Mucosa of rectum (tissue), 2 donors: Measurements from ENCODE around the gene ELOVL2.

Source experiments
- H3K27ac ChIP-seq, 2 donors: one replicate each; pipeline ENCODE4 v1.7.0; 2013; ENCODE audit warnings: inconsistent platforms in 2 of 2, low read depth in 2 of 2, low read length in 2 of 2
- H3K27me3 ChIP-seq, 2 donors: one replicate each; pipeline ENCODE4 v1.7.0; 2013; ENCODE audit warnings: low read length in 2 of 2; ENCODE audit not compliant: control insufficient read depth in 2 of 2, insufficient read depth in 2 of 2
- H3K36me3 ChIP-seq, 2 donors: one replicate each; pipeline ENCODE4 v1.7.0; 2013; ENCODE audit warnings: low read length in 2 of 2; ENCODE audit not compliant: control insufficient read depth in 2 of 2, insufficient read depth in 2 of 2
- H3K4me1 ChIP-seq, 2 donors: one replicate each; pipeline ENCODE4 v1.7.0; 2013; ENCODE audit warnings: low read length in 2 of 2, mild to moderate bottlenecking in 1 of 2; ENCODE audit not compliant: control insufficient read depth in 2 of 2, insufficient read depth in 2 of 2
- H3K4me3 ChIP-seq, 2 donors: one replicate each; pipeline ENCODE4 v1.7.0; 2013; ENCODE audit warnings: low read length in 2 of 2
- H3K9ac ChIP-seq, 2 donors: one replicate each; pipeline ENCODE4 v1.7.0; 2013; ENCODE audit warnings: low read length in 2 of 2, low read depth in 1 of 2, mild to moderate bottlenecking in 1 of 2
- H3K9me3 ChIP-seq, 2 donors: one replicate each; pipeline ENCODE4 v1.7.0; 2013; ENCODE audit warnings: low read length in 2 of 2; ENCODE audit not compliant: control insufficient read depth in 2 of 2
- donor health status: healthy.
- donor health status: Normal muscosa, but diverticular disease.

The ELOVL2 gene

DNA sequence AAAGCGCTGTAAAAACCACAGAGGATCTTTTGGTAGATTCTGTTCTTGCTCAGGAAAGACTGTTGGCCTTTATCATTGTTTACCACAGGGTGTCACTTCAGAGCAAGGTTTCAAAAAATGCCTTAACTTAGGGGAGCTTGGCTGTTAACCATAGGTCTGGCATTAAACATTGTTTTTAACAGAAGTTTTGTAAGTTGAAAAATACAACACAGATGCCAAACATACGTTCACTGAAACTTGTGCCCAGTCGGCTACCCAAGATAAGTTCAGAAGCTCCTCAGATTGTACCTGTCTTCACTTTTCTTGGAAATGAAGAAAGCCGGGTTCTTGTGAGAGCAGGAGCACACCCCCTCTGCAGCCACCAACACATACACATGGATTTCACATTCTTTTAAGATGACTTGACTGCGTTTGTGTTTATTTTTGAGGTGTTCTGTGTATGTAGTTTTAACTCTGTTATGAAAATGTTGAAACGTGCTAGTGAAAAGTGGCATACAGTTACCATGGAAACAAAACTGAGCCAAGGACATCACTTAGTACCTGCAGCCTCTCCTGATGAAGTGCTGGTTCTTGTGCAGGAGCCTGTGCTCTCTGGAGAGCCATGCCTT lies 92.3 kb downstream of the ELOVL2 start:
- Histone ChIP-seq H3K9me3 (no peaks in the 10 kb centered on the region), H3K36me3 (no peaks in the 10 kb centered on the region), H3K4me1 (no peaks in the 10 kb centered on the region), H3K27me3 (peaks cover 0 to 3% of the 10 kb centered on the region in 2 donors), H3K9ac (no peak overlapping the region), H3K27ac (no peak overlapping the region), H3K4me3 (no peak overlapping the region)

GRCh38 chr6:10949579-10950490 lies 94.3 kb downstream of the ELOVL2 start:
- H3K9ac ChIP-seq, result no peak overlapping the region
- H3K4me3 ChIP-seq, result no peak overlapping the region
- no peak overlapping the region for H3K27ac ChIP-seq
- H3K36me3 ChIP-seq, result no peaks in the 10 kb centered on the region
- H3K4me1 ChIP-seq, result no peaks in the 10 kb centered on the region
- H3K27me3 ChIP-seq, result peaks cover 0 to 3% of the 10 kb centered on the region in 2 donors
- no peaks in the 10 kb centered on the region for H3K9me3 ChIP-seq

DNA sequence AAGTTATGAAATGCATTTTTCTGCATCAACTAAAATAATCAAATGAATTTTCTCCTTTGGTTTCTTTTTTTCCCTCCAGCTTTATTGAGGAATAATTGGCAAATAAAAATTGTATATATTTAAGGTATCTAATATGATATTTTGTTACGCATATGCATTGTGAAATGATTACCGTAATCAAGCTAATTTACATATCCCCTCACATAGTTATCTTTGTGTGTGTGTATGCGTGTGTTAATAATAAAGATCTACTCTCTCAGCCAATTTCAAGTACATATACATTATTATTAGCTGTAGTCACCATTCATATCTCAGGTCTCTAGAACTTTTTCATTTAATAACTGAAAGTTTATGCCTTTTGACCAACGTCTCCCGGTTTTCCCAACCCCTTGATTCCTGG lies 96.1 kb downstream of the ELOVL2 start:
- Histone ChIP-seq H3K27me3 (peaks cover 0 to 3% of the 10 kb centered on the region in 2 donors), H3K36me3 (no peaks in the 10 kb centered on the region), H3K27ac (no peak overlapping the region), H3K4me3 (no peak overlapping the region), H3K9me3 (no peaks in the 10 kb centered on the region), H3K4me1 (no peaks in the 10 kb centered on the region), H3K9ac (no peak overlapping the region)

- Histone ChIP-seq H3K36me3 (no peaks in the 10 kb centered on the region), H3K9me3 (no peaks in the 10 kb centered on the region), H3K27me3 (peaks cover 0 to 3% of the 10 kb centered on the region in 2 donors), H3K4me1 (no peaks in the 10 kb centered on the region), H3K9ac (no peak overlapping the region), H3K4me3 (no peak overlapping the region), H3K27ac (no peak overlapping the region)
These were observed 98.3 kb downstream of the ELOVL2 start for GRCh38 chr6:10945845-10946244.

GRCh38 chr6:10939840-10940239 lies 104.3 kb downstream of the ELOVL2 start:
- Histone ChIP-seq H3K27me3 (no peaks in the 10 kb centered on the region), H3K9ac (no peak overlapping the region), H3K27ac (no peak overlapping the region), H3K4me1 (no peaks in the 10 kb centered on the region), H3K36me3 (no peaks in the 10 kb centered on the region), H3K9me3 (no peaks in the 10 kb centered on the region), H3K4me3 (no peak overlapping the region)

GRCh38 chr6:10933126-10933525 lies 111.0 kb downstream of the ELOVL2 start:
- Histone ChIP-seq H3K4me1 (no peaks in the 10 kb centered on the region), H3K27me3 (no peaks in the 10 kb centered on the region), H3K9ac (no peak overlapping the region), H3K4me3 (no peak overlapping the region), H3K36me3 (no peaks in the 10 kb centered on the region), H3K9me3 (no peaks in the 10 kb centered on the region), H3K27ac (no peak overlapping the region)
